ENCODE measurements around the gene GCLM. TPM values are rescaled to one million over a fixed set of nuclear protein-coding genes. Genes with fewer than 3 reads are reported as not detected.

Gene GCLM
- total RNA-seq, 1 donor, result 27.5 TPM

GRCh38 chr1:93848350-93848883 is 60.8 kb downstream of the GCLM start:
- Histone ChIP-seq H3K4me2 (ENCODE audit: insufficient read depth, low read length) (peak overlapping the region; percentile 96), H3K27me3 (ENCODE audit: insufficient read depth, low read length) (no peaks in the 10 kb centered on the region), H4K20me1 (ENCODE audit: insufficient read depth, low read length) (no peaks in the 10 kb centered on the region), H3K27ac (ENCODE audit: low read depth, low read length) (peak overlapping the region; percentile 97), H3K4me1 (ENCODE audit: insufficient read depth, low read length) (peaks cover 25% of the 10 kb centered on the region), H3K9me3 (ENCODE audit: low read depth, low read length) (no peaks in the 10 kb centered on the region), H3K79me2 (ENCODE audit: insufficient read depth, low read length) (no peaks in the 10 kb centered on the region), H3K36me3 (ENCODE audit: insufficient read depth, low read length) (no peaks in the 10 kb centered on the region), H2AFZ (ENCODE audit: low read length) (peak overlapping the region; percentile 95), H3K4me3 (ENCODE audit: insufficient read depth, low read length) (peak overlapping the region; percentile 82)
- DNase-seq (ENCODE audit: insufficient read length, low spot score, missing footprints), result peak; percentile 53
- no peak for TF ChIP-seq CTCF (IDR thresholded peaks at IDR 0.05; ENCODE audit: extremely low read depth, low read depth, low read length)

- Histone ChIP-seq H3K4me3 (ENCODE audit: insufficient read depth, low read length) (peak overlapping the region; percentile 82), H3K27ac (ENCODE audit: low read depth, low read length) (peak overlapping the region; percentile 97), H2AFZ (ENCODE audit: low read length) (peak overlapping the region; percentile 95), H3K27me3 (ENCODE audit: insufficient read depth, low read length) (no peaks in the 10 kb centered on the region), H3K79me2 (ENCODE audit: insufficient read depth, low read length) (no peaks in the 10 kb centered on the region), H4K20me1 (ENCODE audit: insufficient read depth, low read length) (no peaks in the 10 kb centered on the region), H3K4me2 (ENCODE audit: insufficient read depth, low read length) (peak overlapping the region; percentile 96), H3K9me3 (ENCODE audit: low read depth, low read length) (no peaks in the 10 kb centered on the region), H3K4me1 (ENCODE audit: insufficient read depth, low read length) (peaks cover 31% of the 10 kb centered on the region), H3K36me3 (ENCODE audit: insufficient read depth, low read length) (no peaks in the 10 kb centered on the region)
- peak; percentile 92 for DNase-seq (ENCODE audit: insufficient read length, low spot score, missing footprints)
- no peak for TF ChIP-seq CTCF (IDR thresholded peaks at IDR 0.05; ENCODE audit: extremely low read depth, low read depth, low read length)
Measured at GRCh38 chr1:93847811-93848288, 61.4 kb downstream of the GCLM start.

GRCh38 chr1:93846992-93847810 is 62.0 kb downstream of the GCLM start:
- peaks cover 37% of the 10 kb centered on the region for H3K4me1 ChIP-seq (ENCODE audit: insufficient read depth, low read length)
- H3K27ac ChIP-seq (ENCODE audit: low read depth, low read length), result peak overlapping the region; percentile 97
- H3K4me3 ChIP-seq (ENCODE audit: insufficient read depth, low read length), result peak overlapping the region; percentile 82
- no peaks in the 10 kb centered on the region for H3K27me3 ChIP-seq (ENCODE audit: insufficient read depth, low read length)
- TF ChIP-seq CTCF (IDR thresholded peaks at IDR 0.05; ENCODE audit: extremely low read depth, low read depth, low read length), result no peak
- no peaks in the 10 kb centered on the region for H3K36me3 ChIP-seq (ENCODE audit: insufficient read depth, low read length)
- peak overlapping the region; percentile 96 for H3K4me2 ChIP-seq (ENCODE audit: insufficient read depth, low read length)
- H3K9me3 ChIP-seq (ENCODE audit: low read depth, low read length), result no peaks in the 10 kb centered on the region
- H4K20me1 ChIP-seq (ENCODE audit: insufficient read depth, low read length), result no peaks in the 10 kb centered on the region
- peak overlapping the region; percentile 95 for H2AFZ ChIP-seq (ENCODE audit: low read length)
- peak; percentile 93 for DNase-seq (ENCODE audit: insufficient read length, low spot score, missing footprints)
- H3K79me2 ChIP-seq (ENCODE audit: insufficient read depth, low read length), result no peaks in the 10 kb centered on the region
